GM18873 (cell line): Measurements from ENCODE around the gene ADAMTS10.
"Not testable (repeated sequence)": the region's sequence is repeated elsewhere in the genome, so short reads cannot be mapped to it uniquely, and the experiment has no call there.

Source experiments
- ATAC-seq: cut with Tn5 transposase; IDR thresholded peaks from one replicate; pipeline ENCODE4 v1.9.1; 2021; ENCODE audit warnings: mild to moderate bottlenecking, moderate library complexity, moderate number of reproducible peaks; ENCODE audit not compliant: unreplicated experiment, low FRiP score

Gene ADAMTS10

DNA sequence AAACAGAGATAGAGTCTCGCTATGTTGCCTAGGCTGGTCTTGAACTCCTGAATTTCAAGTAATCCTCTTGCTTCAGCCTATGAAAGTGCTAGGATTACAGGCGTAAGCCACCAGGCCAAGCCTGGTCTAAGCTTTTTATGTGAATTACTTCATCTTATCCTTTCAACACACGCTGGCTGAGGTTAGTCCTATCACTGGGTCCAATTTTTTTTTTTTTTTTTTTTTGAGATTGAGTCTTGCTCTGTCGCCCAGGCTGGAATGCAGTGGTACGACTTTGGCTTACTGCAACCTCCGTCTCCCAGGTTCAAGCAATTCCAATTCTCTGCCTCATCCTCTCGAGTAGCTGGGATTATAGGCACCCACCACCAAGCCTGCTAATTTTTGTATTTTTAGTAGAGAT is 43.7 kb downstream of the ADAMTS10 start:
- no peak for ATAC-seq

DNA sequence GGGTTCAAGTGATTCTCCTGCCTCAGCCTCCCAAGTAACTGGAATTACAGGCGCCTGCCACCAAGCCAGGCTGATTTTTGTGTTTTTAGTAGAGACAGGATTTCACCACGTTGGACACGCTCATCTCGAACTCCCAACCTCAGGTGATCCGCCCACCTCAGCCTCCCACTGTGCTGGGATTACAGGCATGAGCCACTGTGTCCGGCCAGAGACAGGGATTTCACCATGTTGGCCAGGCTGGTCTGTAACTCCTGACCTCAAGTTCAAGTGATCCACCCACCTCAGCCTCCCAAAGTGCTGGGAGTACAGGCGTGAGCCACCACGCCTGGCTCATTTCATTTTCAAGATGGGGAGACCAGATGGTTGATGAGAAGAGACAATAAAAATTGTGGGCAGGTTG is 45.6 kb downstream of the ADAMTS10 start:
- not testable (repeated sequence) for ATAC-seq

DNA sequence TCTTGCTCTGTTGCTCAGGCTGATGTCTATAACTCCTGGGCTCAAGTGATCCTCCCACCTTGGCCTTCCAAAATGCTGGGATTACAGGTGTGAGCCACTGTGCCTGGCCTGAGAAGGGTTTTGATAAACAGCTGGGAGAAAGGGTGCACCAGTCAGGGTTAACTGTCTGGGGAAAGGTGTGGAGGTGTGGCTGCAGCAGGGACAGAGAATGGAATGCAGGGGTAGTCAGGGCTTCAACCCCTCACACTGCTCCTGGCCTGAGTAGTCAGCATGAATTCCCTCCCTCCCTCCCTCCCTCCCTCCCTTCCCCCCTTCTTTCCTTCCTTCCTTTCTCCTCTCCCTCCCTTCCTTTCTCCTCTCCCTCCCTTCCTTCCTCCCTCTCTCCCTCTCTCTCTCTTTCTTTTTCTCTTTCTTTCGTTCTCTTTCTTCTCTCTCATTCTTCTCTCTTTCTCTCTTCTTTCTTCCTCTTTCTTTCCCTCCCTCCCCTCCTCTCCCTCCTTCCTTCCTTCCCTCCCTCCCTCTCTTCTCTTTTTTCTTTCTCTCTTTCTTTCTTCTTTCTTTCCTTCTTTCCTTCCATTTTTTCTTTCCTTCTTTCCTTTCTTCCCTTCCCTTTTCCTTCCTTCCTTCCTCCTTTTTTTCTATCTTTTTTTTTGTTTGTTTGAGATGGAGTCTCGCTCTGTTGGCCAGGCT is 49.3 kb downstream of the ADAMTS10 start:
- no peak for ATAC-seq

DNA sequence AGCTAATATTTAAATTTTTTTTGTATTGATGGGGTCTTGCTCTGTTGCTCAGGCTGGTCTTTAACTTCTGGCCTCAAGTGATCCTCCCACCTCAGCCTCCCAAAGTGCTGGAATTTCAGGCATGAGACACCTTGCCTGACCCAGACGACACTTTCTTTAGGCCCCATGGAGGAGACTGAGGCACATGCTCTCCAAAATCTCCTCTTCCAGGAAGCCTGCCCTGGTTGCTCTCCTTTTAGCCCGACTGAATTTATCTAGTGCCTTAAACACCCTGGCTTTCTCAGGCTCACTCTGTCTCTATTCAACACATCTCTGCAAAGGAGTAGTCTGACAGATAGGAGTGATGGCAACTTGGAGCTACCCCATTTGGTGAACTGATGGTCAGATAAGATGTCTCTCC is 52.2 kb downstream of the ADAMTS10 start:
- ATAC-seq: no peak

DNA sequence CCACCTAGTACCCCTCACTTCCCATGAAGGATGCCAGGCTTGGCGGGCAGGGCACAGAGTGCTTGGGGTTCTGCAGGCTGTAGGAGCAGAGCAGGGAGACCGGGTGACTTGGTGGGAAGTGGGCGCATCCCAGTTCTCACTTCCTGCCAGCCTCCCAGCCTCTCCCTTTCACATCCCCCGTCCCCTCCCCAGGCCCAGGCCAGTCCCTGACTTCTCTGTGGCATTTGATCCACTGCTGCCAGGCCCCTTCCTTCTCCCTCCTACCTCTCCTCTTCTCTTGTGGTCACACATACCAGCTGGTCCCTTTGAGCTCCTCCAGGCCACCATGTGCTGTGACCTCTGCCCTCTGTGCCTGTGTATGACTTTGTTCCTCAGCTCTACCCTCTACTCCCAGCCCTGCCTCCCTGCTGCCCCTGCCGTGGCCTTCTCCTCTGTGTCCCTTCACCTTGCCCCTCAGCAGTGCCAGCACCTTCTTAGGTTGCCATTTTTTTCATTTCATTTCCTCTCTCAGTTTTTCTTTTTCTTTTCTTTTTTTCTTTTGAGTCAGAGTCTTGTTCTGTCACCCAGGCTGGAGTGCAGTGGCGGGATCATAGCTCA is 52.8 kb downstream of the ADAMTS10 start:
- ATAC-seq: no peak

DNA sequence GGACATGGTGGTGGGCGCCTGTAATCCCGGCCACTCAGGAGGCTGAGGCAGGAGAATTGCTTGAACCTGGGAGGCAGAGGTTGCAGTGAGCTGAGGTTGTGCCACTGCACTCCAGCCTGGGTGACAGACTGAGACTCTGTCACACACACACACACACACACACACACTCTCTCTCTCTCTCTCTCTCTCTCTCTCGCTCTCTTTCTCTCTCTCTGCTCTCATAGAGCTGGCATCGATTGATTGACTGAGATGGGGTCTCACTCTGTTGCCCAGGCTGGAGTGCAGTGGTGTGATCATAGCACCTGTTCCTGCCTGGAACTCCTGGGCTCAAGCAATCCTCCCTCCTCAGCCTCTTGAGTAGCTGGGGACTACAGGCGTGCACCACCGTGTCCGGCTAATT is 56.8 kb downstream of the ADAMTS10 start:
- ATAC-seq: not testable (repeated sequence)

DNA sequence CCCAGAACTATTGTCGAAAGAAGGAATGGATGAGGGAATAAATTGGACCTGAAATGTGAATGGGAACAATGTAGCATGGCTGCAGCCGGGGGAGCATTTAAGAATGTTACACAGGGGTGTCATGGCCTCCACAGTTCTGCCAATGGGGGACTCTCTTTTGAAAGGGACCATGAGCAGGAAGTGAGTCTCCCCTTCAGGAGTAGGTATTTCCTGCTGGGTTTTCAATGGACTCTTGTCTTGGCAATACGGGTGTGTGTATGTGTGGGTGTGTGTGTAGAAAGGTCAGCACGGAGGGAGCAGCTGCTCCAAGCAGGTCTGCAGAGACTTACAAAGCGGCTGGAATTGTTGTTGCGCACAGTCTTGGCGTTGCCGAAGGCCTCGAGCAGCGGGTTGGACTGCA is 57.7 kb downstream of the ADAMTS10 start:
- no peak for ATAC-seq

DNA sequence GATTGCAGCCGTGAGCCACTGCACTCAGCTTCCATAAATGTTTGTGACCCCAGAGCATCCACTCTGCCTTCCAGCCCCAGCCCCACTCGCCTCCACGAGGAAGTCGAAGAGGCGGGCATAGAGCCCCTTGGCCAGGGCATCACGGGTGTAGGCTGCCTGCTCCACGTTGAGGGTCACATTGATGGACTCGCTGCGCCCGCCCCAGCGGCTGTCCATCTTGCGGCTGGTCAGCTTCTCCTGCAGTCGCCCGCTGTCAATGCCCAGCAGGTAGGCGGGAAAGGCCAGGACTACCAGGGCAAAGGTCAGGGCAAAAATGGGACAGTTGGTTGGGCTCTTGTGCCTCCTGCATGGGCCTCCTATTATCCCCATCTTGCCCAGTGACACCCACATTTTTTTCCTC is 60.4 kb downstream of the ADAMTS10 start:
- no peak for ATAC-seq

DNA sequence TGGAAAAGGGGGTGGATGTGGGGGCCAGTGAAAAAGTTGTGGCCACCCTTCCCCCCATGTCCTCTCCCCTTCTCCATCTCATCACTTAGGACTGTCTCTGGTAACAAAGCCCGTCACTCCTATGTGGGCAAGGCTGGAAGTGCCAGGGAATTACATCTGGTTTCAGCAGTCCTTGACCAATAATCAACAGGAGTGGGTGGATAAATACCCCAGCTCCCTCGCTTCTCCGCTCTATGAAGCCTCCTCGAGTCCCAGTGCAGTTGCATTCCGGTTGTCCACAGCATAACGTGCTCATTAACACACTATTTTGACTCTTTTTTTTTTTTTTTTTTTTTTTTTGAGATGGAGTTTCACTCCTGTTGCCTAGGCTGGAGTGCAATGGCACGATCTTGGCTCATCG is 64.8 kb downstream of the ADAMTS10 start:
- ATAC-seq: no peak

DNA sequence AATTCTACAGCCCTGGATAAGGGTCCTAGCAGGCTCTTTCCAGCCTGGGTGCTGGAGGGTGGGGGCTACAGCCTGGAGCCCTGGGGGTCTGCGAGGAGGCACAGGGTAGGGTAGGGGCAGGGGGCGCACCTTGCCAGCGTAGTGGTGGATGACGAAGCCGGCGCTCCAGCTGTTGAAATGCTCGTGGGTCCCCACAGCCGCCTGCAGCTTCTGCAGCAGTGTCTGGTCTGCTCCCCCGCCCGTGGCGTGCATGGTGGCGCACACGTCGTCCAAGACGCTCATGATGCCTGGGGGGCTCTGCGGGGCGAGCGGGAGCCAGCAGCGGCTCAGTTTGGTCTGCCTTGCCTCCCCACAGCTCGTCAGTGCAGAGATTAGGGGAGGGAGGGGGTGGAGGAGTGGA is 66.3 kb downstream of the ADAMTS10 start:
- ATAC-seq: no peak

DNA sequence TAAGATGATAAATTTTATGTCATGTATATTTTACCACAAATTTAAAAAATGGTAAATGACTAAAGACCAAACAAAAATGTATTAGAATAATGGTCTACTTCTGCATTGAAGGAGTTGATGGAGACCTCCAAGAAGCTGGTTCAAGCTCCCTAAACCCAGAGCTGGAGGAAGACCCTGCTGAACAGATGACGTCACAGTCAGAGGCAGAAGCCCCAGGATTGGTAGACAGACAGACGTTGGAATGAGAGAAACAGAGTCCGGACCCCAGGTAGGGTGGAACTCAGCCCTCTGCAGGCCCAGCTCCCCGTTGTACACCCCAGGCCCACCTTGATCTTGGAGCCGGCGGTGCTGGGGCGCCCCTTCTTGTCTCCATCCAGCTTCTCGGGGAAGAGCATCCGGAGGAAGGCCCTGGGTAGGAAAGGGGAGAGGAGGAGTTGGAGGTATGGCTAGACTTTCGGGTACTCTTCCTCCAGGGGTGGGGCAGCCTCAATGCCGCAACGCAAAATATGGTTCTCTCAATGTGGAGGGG is 70.8 kb downstream of the ADAMTS10 start:
- no peak for ATAC-seq

DNA sequence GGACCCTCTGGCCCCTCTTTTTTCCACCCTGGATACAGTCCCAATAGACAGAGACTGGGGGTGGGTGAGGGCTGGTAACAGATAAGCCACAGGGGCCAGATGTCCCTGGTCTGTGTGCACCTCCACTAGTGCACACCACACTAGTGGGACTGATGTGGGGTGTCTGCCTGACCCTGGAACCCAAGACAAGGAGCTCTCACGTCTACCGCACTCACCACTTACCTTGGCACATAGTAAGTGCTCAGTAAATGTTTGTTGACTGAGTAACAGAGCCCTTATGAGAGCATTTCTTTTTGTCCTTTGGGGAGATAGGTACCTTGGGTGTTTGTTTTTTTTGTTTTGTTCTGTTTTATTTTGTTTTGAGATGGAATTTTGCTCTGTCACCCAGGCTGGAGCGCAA is 73.4 kb downstream of the ADAMTS10 start:
- ATAC-seq: no peak

DNA sequence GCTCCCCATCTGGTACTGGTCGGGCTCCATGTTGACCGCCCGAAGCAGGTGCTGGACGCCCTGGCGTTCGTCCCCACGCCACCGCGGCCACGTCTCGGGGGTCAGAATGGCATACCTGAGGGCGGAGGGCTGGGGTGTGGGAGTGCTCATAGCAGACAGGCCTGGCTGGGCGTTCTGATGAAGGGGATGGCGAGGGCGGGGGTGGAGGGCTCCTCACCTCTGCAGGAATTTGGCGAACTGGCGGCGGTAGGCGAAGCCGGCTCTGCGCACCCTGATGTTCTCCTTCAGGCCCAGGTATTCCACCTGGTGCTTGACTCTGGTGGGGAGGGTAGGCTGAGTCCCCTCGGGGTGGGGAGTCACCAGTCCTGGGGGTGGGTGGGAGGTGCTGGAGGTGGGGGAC is 74.2 kb downstream of the ADAMTS10 start:
- no peak for ATAC-seq

DNA sequence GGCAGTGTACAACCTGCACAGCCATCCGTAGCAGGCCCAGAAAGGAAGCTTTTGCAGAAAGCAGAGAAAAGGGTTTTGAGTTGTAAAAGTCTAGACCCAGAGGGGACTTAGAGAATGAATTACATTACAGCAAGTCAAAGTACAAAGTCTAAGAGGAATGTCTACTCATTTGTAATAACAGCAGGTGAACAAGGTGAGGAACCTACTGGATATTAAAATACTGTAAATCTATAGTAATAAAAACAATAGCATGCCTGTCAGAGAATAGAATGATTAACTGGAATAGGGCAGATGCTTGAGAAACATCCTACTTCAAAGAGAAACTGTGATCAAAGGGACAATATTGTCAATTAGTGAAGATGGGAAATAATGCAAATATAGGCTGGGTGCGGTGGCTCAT is 78.3 kb downstream of the ADAMTS10 start:
- no peak for ATAC-seq

DNA sequence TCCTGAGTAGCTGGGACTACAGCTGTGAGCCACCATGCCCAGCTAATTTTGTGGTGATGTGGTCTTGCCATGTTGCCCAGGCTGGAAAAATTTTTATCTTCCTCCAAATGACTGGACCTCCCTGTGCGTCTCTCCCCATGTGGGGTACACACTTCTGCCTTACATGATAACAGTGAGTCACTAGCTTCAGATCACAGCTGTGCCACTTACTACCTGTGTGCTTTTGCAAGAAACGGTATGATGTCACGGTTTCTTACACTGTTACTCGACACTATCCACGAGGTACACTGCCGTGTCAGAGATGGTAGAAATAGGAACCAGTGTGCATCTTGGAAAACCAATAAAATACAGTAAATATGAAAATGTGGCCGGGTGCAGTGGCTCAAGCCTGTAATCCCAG is 79.0 kb downstream of the ADAMTS10 start:
- ATAC-seq: no peak
